Dedifferentiated amniotic fluid mesenchymal stem cell (primary cell): ENCODE results near the gene LZTR1.
"Not testable (repeated sequence)": the region's sequence is repeated elsewhere in the genome, so short reads cannot be mapped to it uniquely, and the experiment has no call there.

Source experiments
- DNase-seq: peaks from one replicate; pipeline ENCODE4 v3.0.0-alpha.2; 2016; ENCODE audit errors: extremely low spot score

LZTR1 gene

GRCh38 chr22:20996598-20997535 is 14.8 kb downstream of the LZTR1 start:
- DNase-seq = no peak

DNA sequence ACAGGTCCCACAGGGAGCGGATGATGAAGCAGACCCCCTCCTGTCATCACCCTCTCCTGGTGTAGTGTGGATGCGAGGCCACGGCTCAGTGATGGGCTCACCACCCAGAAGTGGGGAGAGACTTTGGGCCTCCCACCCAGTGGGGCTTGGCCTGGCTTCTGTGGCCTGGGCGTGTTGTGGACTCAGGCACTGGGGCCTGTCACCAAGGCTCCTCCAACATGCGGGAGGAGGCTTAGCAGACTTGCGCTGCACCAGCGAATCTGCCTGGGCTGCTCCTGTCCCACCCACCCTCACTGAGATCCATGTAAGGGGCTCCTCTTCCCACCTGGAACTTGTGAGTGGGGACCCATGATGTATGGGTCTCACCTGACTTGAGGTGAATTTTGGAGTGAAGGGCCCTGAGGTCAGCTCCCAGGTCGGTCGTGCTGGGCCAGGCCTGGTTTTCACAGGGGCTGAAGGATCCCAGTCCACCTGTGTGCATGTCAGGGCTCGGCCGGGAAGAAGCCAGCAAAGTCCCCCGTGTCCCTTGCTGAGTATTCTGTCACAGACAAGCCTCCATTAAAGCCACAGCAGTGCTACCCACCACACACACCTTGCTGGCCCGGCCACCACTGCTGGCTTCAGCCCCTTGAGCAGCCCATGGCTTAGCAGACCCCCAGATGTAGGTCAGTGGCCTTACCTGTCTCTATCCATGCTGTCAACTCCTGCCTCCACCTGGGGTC is 15.6 kb downstream of the LZTR1 start:
- no peak for DNase-seq

DNA sequence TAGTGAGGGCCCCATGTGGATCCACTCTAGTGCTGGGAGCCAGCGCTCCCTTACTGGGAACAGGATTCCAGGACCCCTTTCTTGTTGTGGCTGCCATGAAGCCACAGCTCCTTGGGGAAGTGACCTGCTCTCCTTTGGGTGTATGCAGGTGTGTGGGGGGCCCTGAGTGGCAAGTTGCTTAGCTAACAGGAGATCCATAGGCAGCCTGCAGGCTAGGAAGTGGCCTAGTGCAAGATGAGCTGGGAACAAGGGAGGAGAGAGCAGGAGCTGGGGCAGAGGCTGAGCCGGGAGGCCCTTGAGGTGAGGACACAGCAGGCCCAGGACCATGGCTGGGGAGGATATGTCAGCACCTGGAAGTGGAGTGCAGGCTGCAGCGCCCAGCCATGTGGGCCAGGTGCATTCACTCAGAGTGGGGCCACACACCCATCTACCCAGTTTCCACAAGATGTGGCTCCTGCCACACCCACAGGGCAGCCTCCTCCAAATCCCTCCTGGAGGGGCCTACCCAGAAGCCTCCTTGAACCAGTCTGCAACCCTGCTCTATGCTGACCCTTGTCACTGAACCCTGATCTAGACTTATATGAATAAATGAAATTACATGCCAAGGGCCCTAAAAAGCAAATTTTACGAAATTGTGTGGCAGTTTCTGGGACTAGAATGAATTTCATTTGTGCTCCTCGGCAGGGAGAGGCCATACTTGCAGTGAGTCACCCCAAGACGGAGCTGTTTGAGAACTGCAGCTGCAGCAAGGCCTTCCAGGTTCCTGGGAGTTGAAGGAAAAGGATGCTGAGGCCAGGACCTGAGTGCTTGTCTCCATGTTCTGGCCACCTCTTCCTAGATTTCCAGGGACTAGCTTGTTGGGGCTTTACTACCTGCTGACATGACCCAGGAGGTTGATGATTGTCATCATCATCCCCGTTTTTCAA is 16.6 kb downstream of the LZTR1 start:
- DNase-seq = no peak

GRCh38 chr22:20999350-21000206 is 17.5 kb downstream of the LZTR1 start:
- DNase-seq = no peak

DNA sequence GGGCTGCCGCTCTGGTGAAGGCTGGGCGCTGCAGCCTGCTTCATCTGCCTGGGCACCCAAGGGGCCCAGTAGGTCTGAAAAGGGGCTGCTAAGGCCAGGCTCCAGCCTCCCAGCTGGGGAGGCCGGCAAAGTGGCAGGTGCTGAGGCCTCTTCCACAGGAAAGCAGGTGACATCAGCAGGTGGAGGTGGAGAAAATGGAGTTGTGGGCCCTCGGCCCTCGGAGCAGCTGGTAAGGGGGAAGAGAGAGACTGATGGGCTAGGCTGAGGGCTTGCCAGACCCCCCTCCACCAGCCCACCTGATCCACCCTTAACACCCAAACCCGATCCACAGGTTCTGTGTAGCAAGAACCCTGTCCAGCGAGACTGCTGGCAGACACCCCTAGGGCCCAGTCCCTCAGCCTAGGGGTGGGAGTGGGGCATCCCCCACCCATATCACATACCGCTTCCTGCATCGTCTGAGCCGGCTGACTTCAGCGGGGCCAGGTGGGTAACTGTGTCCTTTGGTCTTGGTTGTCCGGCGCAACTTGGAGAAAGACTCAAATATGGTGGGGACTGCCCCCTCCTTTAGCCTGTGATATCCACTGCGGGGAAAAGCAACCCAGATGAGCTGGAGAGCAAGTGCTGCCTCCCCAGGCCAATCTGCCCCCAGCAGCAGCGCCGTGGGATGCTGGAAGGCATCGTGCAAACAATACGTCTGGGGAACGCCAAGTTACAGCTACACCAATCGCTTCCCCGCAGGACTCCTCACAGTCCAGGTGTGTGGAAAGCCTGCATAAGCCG is 18.3 kb downstream of the LZTR1 start:
- no peak for DNase-seq

DNA sequence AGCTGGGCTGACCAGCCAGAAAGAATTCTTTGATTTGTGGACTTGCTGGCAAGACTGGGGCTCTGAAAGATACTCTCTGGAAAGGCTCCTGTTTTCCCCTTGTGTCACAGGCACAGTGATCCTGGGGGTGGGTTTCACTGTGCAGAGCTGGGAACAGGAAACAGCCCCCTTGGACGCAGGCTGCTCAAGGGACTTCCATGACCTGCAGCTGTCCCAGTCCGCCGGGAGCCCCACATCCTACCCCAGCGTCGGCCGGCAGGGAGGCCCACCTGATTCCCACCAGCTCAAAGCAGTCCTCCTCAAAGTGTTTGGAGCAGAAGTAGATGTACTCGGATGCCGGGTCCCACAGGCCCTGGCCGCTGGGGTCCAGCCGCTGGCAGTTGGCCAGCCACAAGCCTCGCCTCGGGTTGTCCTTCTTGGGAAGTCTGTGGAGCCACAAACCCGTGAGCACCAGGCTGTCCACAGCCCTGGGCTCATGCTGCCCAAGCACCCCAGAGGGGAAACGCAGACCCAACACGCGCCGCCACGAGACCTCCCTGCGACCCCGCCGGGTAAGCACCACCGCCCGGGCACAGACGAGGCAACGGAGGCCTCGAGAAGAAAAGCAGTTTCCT is 19.0 kb downstream of the LZTR1 start:
- no peak for DNase-seq

GRCh38 chr22:21001601-21002325 is 19.7 kb downstream of the LZTR1 start, which contains the start of gene THAP7:
THAP7 (minus strand) TSS chr22:21002118; CDS start chr22:21001911, 207 bp downstream.
- peak; percentile 95 for DNase-seq

GRCh38 chr22:21003782-21004181 is 21.7 kb downstream of the LZTR1 start:
- DNase-seq = no peak

DNA sequence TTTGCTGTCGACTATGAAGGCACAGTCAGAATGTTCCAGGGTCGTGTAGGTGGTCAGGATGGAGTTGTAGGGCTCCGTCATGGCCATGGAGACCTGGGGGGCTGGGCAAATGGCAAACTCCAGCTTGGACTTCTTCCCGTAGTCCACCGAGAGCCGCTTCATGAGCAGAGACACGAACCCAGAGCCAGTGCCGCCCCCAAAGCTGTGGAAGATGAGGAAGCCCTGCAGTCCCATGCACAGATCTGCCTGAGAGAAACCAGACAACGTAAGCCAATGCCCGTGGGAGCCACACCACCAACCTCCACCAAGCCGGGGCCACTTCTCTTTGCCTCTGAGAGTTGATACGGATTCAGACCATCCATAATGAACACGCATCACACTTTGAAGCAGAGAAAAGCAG is 27.1 kb downstream of the LZTR1 start:
- not testable (repeated sequence) for DNase-seq

- no peak for DNase-seq
Measured at GRCh38 chr22:21009638-21010425, 27.7 kb downstream of the LZTR1 start.

DNA sequence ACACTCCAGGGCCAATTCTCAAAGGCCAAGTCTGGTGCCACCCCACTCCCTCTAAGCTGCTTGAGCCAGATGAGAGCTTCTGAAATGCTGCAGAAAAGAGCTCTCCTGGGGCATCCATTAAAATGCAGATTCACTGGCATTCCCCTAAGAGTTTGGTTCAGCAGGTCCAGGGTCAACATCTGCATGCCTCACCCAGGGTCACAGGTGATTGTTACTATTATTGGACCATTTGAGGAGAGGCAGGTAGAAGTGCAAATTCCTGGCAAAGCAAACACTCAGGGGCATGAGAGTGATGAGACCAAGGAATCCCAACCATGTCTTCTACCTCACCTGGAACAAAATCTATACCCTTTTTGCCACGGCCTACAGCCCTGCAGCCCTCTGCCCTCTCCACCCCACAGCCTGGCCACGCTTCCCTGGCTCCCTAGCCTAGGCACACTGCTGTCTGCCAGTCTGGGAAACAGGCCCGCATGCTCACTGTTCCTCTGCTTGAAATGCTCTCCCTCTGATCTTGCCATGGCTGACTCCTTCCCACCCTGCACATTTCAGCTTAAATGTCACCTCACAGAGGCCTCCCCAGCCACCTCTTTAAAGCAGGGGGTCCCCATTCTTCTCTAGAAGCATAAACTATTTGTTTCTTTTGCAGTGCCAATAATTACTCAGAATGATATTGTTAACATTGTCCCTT is 28.5 kb downstream of the LZTR1 start:
- no peak for DNase-seq

DNA sequence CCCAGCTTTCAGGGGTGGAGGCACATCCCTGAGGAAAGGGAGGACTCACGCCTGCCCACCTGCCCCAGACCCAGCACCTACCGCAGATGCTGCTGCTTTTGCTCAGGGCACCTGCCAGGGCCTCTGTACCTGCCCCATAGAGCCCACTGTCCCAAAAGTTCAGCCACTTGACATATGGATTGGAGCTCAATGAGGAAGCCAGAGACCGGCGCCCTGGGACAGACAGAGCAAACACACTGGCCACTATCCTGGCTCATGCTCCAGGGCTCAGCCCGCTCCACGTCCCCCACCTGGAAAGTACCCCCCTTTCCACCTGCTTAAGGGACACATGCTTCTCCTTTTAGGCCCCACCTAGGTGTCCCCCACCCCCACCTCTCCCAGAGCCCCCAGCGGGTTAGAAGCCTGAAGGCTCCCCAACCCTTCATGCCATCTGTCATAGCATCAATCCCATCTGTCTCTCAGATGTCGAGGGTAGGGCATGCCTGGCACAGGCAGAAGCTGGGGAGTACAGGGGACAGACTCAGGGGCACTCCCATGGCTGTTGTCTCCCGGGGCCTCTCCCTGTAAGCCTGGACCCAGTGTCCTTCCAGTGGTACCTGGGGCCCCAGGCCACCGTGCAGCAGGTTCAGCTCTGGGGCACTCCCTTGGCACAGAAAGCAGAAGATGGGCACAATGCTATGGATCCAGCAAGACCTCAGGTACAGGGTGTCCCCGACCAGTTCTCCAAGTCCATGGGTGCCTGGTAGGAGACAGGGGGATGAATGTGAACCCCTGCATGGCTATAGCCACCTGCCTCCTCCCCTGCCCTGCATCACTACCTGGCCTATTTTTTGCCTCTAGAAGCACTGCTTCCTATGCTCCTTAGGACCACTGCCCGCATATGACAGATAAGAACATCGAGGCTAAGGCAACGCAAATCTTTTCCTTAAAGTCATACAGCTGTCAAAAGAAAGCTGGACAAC is 30.6 kb downstream of the LZTR1 start:
- DNase-seq = no peak

- no peak for DNase-seq
Measured at GRCh38 chr22:21013657-21014201, 31.6 kb downstream of the LZTR1 start.

GRCh38 chr22:21014202-21014725 is 32.2 kb downstream of the LZTR1 start:
- DNase-seq = peak; percentile 64

GRCh38 chr22:21014726-21015465 is 32.8 kb downstream of the LZTR1 start, which contains the start of gene P2RX6:
P2RX6 (plus strand) TSS chr22:21015165; CDS start chr22:21015175, 10 bp downstream.
- no peak for DNase-seq
